ENCODE data around the gene DLG5.

GRCh38 chr10:77770868-77771175 lies 155.7 kb downstream of the DLG5 start:
- TF ChIP-seq CTCF (IDR thresholded peaks at IDR 0.05) (no peak), POLR2AphosphoS5 (IDR thresholded peaks at IDR 0.05) (no peak)

Measured in prostate gland (tissue), 2 donors.